Sigmoid colon (tissue), 4 donors: ENCODE measurements around the gene CARMIL3.

ENCODE experiments used
- POLR2A ChIP-seq, 2 donors: fragments of 450-650 bp; IDR thresholded peaks; one replicate each; pipeline ENCODE4 v1.6.1; 2016; ENCODE audit warnings: antibody characterized with exemption in 2 of 2, mild to moderate bottlenecking in 2 of 2, moderate library complexity in 2 of 2
- POLR2AphosphoS5 ChIP-seq, 4 donors: sonication (generic); formaldehyde crosslinking; IDR thresholded peaks; one replicate each; pipeline ENCODE4 v1.6.1; 2017; ENCODE audit warnings: antibody characterized with exemption in 4 of 4
- TF ChIP-seq, protein P1 (sequence below), 4 experiments: fragments of 450-650 bp in 3 of 4; fragments of 200-600 bp in 1 of 4; IDR thresholded peaks; one replicate each; pipeline ENCODE4 v1.5.1; 2016 to 2019; ENCODE audit warnings: antibody characterized with exemption in 4 of 4, mild to moderate bottlenecking in 3 of 4, moderate library complexity in 2 of 4

DNA sequence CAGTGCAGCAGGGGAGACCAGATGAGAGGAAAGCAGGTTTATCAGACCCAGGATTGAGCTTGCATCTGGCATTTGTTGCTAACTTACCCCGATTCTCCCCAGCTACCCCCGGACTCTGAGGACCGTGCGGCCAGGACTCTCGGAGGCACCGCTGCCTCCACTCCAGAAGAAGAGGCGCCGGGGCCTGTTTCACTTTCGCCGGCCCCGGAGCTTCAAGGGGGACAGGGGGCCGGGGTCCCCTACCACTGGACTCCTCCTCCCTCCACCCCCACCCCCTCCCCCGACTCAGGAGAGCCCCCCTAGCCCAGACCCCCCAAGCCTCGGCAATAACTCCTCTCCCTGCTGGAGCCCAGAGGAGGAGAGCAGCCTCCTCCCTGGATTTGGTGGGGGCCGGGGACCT lies 13.0 kb downstream of the CARMIL3 start:
- TF ChIP-seq, protein P1, sequence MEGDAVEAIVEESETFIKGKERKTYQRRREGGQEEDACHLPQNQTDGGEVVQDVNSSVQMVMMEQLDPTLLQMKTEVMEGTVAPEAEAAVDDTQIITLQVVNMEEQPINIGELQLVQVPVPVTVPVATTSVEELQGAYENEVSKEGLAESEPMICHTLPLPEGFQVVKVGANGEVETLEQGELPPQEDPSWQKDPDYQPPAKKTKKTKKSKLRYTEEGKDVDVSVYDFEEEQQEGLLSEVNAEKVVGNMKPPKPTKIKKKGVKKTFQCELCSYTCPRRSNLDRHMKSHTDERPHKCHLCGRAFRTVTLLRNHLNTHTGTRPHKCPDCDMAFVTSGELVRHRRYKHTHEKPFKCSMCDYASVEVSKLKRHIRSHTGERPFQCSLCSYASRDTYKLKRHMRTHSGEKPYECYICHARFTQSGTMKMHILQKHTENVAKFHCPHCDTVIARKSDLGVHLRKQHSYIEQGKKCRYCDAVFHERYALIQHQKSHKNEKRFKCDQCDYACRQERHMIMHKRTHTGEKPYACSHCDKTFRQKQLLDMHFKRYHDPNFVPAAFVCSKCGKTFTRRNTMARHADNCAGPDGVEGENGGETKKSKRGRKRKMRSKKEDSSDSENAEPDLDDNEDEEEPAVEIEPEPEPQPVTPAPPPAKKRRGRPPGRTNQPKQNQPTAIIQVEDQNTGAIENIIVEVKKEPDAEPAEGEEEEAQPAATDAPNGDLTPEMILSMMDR (IDR thresholded peaks at IDR 0.05): no peak
- TF ChIP-seq POLR2A (IDR thresholded peaks at IDR 0.05) (no peak), POLR2AphosphoS5 (IDR thresholded peaks at IDR 0.05) (no peak)
